Activated T-helper 1 cell treated with anti-CD3 and anti-CD28 coated beads, Interleukin-12 subunit alpha, Interleukin-12 subunit beta, Interleukin-2, Interleukin-4 antibody, amounts not matched to agents 30 ng/mL and 10 ng/mL and 1 ng/mL, durations not matched to agents 14 hours and 24 hours and 36 hours (primary cell): ENCODE data around the gene MICAL2. TPM values are rescaled to one million over a fixed set of nuclear protein-coding genes. Genes with fewer than 3 reads are reported as not detected.

Source experiments
- DNase-seq: peaks from one replicate; pipeline ENCODE4 v3.0.0; 2021; ENCODE audit warnings: low spot score
- H3K27ac Mint-ChIP-seq: one replicate; pipeline ENCODE4 v1.8.0; 2021; ENCODE audit warnings: mild to moderate bottlenecking, mixed read lengths
- H3K27me3 Mint-ChIP-seq: one replicate; pipeline ENCODE4 v1.8.0; 2022; ENCODE audit warnings: mild to moderate bottlenecking, moderate library complexity, mixed read lengths; ENCODE audit not compliant: insufficient read depth
- H3K36me3 Mint-ChIP-seq: one replicate; pipeline ENCODE4 v1.8.0; 2021; ENCODE audit warnings: low read depth, mixed read lengths
- H3K4me1 Mint-ChIP-seq: one replicate; pipeline ENCODE4 v1.8.0; 2021; ENCODE audit warnings: low read depth, mixed read lengths
- H3K4me3 Mint-ChIP-seq: one replicate; pipeline ENCODE4 v1.8.0; 2021; ENCODE audit warnings: mild to moderate bottlenecking, moderate library complexity, mixed read lengths
- H3K9me3 Mint-ChIP-seq: one replicate; pipeline ENCODE4 v1.8.0; 2021; ENCODE audit warnings: mixed read lengths
- intact Hi-C: fragments of 100-400 bp; cut with micrococcal nuclease; formaldehyde crosslinking; loops from one replicate; pipeline ENCODE4 v1.15.1; 2024
- total RNA-seq: library from RNA; stranded (reverse); gene quantifications from 2 replicates; pipeline ENCODE4 v1.2.3, GENCODE V29; 2022

MICAL2 gene
- total RNA-seq, 1 donor from 2014 or later: 595 TPM

GRCh38 chr11:12207384-12208150 is 97.2 kb downstream of the MICAL2 start:
- Mint-ChIP-seq H3K36me3 (peaks cover 95% of the 10 kb centered on the region), H3K4me3 (peak overlapping the region; percentile 68), H3K4me1 (peaks cover 87% of the 10 kb centered on the region), H3K27me3 (no peaks in the 10 kb centered on the region), H3K9me3 (peaks cover 20% of the 10 kb centered on the region), H3K27ac (peak overlapping the region; percentile 93)
- no peak for DNase-seq
- intact Hi-C loops: loop anchor here (1.0 kb wide), 9 partner anchors 11 to 160 kb away; no protein-coding TSS in a partner anchor

- Mint-ChIP-seq H3K27ac (peak overlapping the region; percentile 66), H3K4me1 (peaks cover 87% of the 10 kb centered on the region), H3K9me3 (peaks cover 9% of the 10 kb centered on the region), H3K27me3 (no peaks in the 10 kb centered on the region), H3K4me3 (peak overlapping the region; percentile 28), H3K36me3 (peaks cover 95% of the 10 kb centered on the region)
- DNase-seq: no peak
- intact Hi-C loops: no loop called here
Observed at GRCh38 chr11:12209096-12209495, 98.7 kb downstream of the MICAL2 start.

GRCh38 chr11:12210200-12210599 is 99.8 kb downstream of the MICAL2 start:
- peak overlapping the region; percentile 50 for H3K27ac Mint-ChIP-seq
- H3K4me1 Mint-ChIP-seq: peaks cover 87% of the 10 kb centered on the region
- no peaks in the 10 kb centered on the region for H3K27me3 Mint-ChIP-seq
- no peaks in the 10 kb centered on the region for H3K9me3 Mint-ChIP-seq
- no peak for DNase-seq
- intact Hi-C loops: no loop called here
- peaks cover 95% of the 10 kb centered on the region for H3K36me3 Mint-ChIP-seq
- no peak overlapping the region for H3K4me3 Mint-ChIP-seq

GRCh38 chr11:12211331-12212065 is 101.1 kb downstream of the MICAL2 start:
- peaks cover 94% of the 10 kb centered on the region for H3K36me3 Mint-ChIP-seq
- H3K4me3 Mint-ChIP-seq: no peak overlapping the region
- no peaks in the 10 kb centered on the region for H3K9me3 Mint-ChIP-seq
- no peaks in the 10 kb centered on the region for H3K27me3 Mint-ChIP-seq
- intact Hi-C loops: no loop called here
- peaks cover 87% of the 10 kb centered on the region for H3K4me1 Mint-ChIP-seq
- no peak for DNase-seq
- H3K27ac Mint-ChIP-seq: peak overlapping the region; percentile 85

GRCh38 chr11:12212174-12212820 is 101.9 kb downstream of the MICAL2 start:
- no peaks in the 10 kb centered on the region for H3K27me3 Mint-ChIP-seq
- H3K9me3 Mint-ChIP-seq: no peaks in the 10 kb centered on the region
- peaks cover 92% of the 10 kb centered on the region for H3K36me3 Mint-ChIP-seq
- H3K4me3 Mint-ChIP-seq: no peak overlapping the region
- intact Hi-C loops: no loop called here
- DNase-seq: no peak
- H3K27ac Mint-ChIP-seq: peak overlapping the region; percentile 63
- H3K4me1 Mint-ChIP-seq: peaks cover 83% of the 10 kb centered on the region

- intact Hi-C loops: no loop called here
- Mint-ChIP-seq H3K27ac (peak overlapping the region; percentile 63), H3K36me3 (peaks cover 88% of the 10 kb centered on the region), H3K4me1 (peaks cover 78% of the 10 kb centered on the region), H3K9me3 (no peaks in the 10 kb centered on the region), H3K4me3 (no peak overlapping the region), H3K27me3 (no peaks in the 10 kb centered on the region)
- no peak for DNase-seq
Observed at GRCh38 chr11:12212821-12213185, 102.4 kb downstream of the MICAL2 start.

DNA sequence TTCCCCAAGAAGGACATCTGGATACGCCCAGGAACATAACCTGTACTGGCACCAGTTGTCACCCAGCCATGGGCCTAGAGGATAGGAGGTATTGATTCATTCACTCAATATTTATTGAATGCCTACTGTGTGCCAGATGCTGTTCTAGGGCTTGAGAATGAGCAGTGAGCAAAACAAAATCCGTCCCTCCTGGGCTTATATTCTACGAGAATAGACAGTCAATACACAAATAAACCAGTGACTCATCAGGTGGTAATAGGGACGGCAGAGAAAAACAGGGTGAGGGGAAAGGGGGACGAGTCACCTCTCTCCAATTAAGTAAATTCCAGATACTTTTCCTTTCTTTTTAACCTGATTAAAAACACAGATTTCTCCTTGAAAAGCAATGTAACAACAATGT is 103.5 kb downstream of the MICAL2 start:
- peaks cover 87% of the 10 kb centered on the region for H3K36me3 Mint-ChIP-seq
- no peak for DNase-seq
- intact Hi-C loops: loop anchor here (1.0 kb wide), 1 partner anchor 10 kb away; no protein-coding TSS in a partner anchor
- H3K27ac Mint-ChIP-seq: peak overlapping the region; percentile 12
- H3K9me3 Mint-ChIP-seq: no peaks in the 10 kb centered on the region
- H3K4me3 Mint-ChIP-seq: no peak overlapping the region
- peaks cover 67% of the 10 kb centered on the region for H3K4me1 Mint-ChIP-seq
- no peaks in the 10 kb centered on the region for H3K27me3 Mint-ChIP-seq

DNA sequence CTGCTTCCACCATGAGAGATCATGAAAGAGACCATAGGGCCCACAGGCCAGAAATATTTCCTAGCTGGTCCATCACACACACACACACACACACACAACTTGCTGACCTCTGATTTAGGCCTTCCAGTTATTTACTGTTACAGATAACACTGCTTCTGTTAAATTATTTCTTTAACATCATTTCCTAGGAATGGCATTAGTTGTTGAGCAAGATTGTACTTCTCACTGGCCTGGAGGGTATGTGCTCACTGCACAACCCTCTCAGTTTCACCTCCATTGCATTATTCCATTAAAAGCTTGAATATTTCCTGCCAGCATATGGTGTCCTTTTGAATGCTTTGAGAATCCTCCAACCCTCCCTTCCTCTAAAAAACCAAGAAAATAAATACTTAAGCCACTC is 104.4 kb downstream of the MICAL2 start:
- Mint-ChIP-seq H3K9me3 (no peaks in the 10 kb centered on the region), H3K27me3 (no peaks in the 10 kb centered on the region), H3K4me1 (peaks cover 62% of the 10 kb centered on the region), H3K36me3 (peaks cover 87% of the 10 kb centered on the region), H3K27ac (peak overlapping the region; percentile 20), H3K4me3 (no peak overlapping the region)
- DNase-seq: no peak
- intact Hi-C loops: loop anchor here (1.0 kb wide), 1 partner anchor 10 kb away; no protein-coding TSS in a partner anchor

DNA sequence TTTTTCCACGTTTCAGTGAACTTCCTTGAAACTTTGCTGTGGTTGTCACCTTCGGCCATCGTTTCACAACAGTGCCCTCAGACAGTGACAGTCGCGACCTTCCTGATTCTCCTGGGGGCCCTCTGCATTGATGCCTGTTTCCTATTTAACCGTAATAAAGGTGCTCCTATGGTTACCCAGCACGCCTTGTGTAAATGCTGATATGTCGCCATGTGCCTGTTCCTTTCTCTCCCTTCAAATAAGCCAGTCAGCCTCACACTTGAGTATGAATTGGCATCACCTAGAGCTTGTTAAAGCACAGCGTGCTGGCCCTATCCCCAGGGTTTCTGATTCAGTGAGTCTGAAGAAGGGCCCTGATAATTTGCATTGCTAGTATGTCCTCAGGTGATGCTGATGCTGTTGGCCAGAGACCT is 104.8 kb downstream of the MICAL2 start:
- no peak overlapping the region for H3K4me3 Mint-ChIP-seq
- no peak for DNase-seq
- no peaks in the 10 kb centered on the region for H3K9me3 Mint-ChIP-seq
- H3K4me1 Mint-ChIP-seq: peaks cover 66% of the 10 kb centered on the region
- H3K27ac Mint-ChIP-seq: peak overlapping the region; percentile 20
- H3K27me3 Mint-ChIP-seq: no peaks in the 10 kb centered on the region
- H3K36me3 Mint-ChIP-seq: peaks cover 88% of the 10 kb centered on the region
- intact Hi-C loops: no loop called here

DNA sequence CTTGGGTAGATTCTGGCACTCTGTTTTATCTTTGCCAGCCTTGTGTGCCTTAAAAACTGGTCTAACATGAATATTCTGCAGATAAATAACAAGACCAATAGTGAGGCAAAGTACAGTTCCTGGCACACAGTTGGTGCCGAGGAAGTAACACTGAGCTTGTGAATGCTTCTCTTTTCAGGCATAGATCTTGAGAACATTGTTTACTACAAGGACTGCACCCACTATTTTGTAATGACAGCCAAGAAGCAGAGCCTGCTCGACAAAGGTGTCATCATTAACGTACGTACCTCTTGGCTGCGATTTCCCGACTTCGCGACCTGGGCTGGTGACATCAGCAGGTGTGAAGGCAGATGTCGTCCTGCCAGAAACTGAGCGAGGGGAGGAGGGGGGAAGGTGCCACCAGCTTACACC is 105.7 kb downstream of the MICAL2 start:
- H3K4me1 Mint-ChIP-seq: peaks cover 69% of the 10 kb centered on the region
- intact Hi-C loops: no loop called here
- H3K9me3 Mint-ChIP-seq: no peaks in the 10 kb centered on the region
- H3K4me3 Mint-ChIP-seq: no peak overlapping the region
- H3K27me3 Mint-ChIP-seq: no peaks in the 10 kb centered on the region
- H3K36me3 Mint-ChIP-seq: peaks cover 89% of the 10 kb centered on the region
- H3K27ac Mint-ChIP-seq: peak overlapping the region; percentile 49
- DNase-seq: no peak

- H3K9me3 Mint-ChIP-seq: no peaks in the 10 kb centered on the region
- H3K4me3 Mint-ChIP-seq: no peak overlapping the region
- intact Hi-C loops: no loop called here
- no peaks in the 10 kb centered on the region for H3K27me3 Mint-ChIP-seq
- H3K27ac Mint-ChIP-seq: no peak overlapping the region
- DNase-seq: no peak
- H3K36me3 Mint-ChIP-seq: peaks cover 91% of the 10 kb centered on the region
- H3K4me1 Mint-ChIP-seq: peaks cover 71% of the 10 kb centered on the region
Observed at GRCh38 chr11:12216671-12217374, 106.4 kb downstream of the MICAL2 start.

GRCh38 chr11:12217879-12218278 is 107.5 kb downstream of the MICAL2 start:
- intact Hi-C loops: no loop called here
- H3K4me3 Mint-ChIP-seq: no peak overlapping the region
- H3K27ac Mint-ChIP-seq: no peak overlapping the region
- H3K36me3 Mint-ChIP-seq: peaks cover 90% of the 10 kb centered on the region
- no peaks in the 10 kb centered on the region for H3K27me3 Mint-ChIP-seq
- DNase-seq: no peak
- no peaks in the 10 kb centered on the region for H3K9me3 Mint-ChIP-seq
- H3K4me1 Mint-ChIP-seq: peaks cover 73% of the 10 kb centered on the region
